GM21737 (cell line): ENCODE data around the gene CCDC24.
A peak's percentile ranks its signal among the peaks of the same experiment; 100 is the strongest.

ENCODE experiments used
- ATAC-seq: cut with Tn5 transposase; IDR thresholded peaks from one replicate; pipeline ENCODE4 v1.9.1; 2021; ENCODE audit warnings: mild to moderate bottlenecking, moderate library complexity; ENCODE audit not compliant: unreplicated experiment

The CCDC24 gene

DNA sequence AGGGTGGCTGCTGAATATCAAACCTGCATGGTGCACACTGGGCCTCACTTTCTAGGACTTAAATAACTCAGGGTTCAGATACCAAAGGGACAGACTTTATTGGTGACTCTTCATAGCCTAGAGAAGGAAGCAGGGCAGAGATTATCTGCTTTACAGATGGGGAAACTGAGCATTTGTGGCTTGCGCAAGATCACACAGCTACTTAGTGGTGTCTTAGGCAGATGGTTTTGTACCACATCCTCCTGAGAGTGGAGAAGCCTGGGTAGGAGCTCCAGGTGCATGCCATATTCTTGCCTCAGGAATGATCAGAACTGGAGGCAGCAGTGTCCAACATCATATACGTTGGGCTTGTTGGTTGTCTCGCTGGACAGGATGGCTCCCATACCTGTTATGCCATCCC is 28.4 kb upstream of the CCDC24 start:
- ATAC-seq: no peak

DNA sequence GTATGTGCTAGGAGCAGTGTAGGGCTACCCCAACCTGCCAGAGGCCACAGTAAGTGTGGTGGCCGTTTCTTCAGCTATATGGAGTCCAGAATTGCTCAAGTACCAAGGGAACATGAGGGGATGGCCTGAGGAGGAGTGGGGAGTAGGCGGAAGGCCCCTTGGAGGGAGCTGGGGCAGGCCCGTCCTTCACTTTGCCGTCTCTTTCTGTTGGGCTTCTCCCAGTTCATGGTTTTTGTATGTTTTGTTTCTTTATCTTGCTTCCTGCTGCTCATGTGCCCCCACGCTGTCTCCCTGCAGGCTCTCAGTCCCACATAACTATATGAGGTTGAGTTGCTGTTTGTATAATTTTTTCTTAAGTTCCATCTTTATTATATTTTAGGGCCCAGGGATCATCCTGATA is 27.5 kb upstream of the CCDC24 start:
- ATAC-seq: no peak

DNA sequence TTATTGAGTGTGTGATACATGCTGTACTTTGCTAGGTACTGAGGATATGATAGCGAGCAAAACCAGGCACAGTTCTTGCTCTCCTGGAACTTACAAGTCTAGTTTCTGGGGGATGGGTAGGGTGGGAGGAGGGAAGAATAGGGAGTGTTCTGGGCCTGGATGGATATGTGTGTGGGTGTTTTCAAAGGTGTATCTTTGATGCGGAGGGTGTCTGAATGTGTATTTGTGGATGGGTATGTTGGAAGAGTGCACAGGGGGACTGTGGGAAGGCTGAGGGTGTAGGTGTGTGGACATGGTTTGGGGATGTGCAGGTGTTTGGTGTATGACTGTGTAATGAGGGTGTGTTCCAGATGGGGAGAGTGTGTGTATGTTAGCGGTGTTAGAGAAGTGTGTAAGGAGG is 26.1 kb upstream of the CCDC24 start:
- ATAC-seq: no peak

DNA sequence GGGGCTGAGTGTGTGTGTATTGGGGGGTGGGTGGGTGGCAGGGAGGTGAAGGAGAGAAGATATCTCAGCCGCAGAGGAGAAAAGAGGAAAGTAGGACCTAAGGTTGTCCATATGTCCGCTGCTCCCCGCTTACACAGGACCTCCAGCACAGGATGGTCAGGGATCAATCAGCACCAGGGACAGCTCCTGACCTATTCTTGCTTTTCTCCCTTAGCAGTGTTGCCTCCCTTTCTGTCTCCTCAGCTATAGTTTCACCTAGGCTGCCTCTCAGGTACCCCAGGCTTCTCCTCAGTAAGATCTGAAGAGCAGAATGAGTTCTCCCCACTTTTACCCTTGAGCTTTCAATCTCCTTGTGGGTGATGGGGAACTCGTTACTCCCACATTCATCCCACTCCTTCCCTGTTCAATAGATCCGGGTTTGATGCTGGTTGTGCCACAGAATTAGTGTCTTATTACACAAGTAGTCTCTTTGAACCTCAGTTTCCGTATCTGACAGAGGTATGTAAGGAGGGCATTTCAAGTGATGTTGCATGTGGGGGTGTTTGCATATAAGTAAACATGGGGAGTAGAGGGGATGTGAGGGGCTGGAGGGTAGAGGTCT is 23.0 kb upstream of the CCDC24 start:
- no peak for ATAC-seq

DNA sequence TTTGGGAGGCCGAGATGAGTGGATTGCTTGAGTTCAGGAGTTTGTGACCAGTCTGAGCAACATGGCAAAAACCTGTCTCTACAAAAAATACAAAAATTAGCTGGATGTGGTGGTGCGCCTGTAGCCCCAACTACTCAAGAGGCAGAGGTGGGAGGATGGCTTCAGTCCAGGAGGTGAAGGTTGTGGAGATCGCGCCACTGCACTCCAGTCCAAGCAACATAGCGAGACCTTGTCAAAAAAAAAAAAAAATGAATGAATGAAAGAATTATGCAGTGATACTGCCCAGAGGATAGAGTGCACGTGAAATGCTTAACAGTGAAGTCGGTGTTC is 22.0 kb upstream of the CCDC24 start:
- ATAC-seq: no peak

DNA sequence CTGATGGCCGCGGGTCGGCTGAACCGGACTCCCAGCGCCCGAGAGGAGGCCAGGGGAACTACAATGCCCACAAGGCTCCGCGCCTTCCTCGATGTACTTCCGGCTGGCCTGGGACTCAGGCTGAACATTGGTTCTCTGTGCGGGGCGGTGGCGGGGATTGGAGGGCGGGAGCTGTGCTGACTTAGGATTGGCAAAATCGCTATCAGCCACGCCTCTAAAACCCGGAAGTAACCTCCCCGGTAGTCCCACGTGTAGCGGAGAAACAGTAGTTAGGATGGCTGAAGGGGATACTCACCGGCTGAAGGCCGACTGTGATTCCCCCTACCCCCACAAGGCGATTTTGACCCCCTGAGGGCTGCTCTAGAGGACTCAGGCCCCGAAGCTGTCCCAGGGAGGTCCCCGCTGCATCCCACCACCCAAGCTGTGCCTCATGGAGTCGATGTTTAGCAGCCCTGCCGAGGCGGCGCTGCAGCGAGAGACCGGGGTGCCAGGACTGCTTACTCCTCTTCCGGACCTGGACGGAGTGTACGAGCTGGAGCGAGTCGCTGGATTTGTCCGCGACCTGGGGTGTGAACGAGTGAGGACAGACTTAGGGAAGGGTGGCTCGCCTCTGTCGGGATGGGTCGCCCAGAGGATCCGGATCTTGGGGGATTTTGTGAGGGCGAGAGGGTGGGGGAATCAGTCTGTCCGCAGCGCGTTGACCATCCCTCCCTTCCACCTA is 21.5 kb upstream of the CCDC24 start, which contains the start of gene DPH2:
TSS of gene DPH2 (plus strand) at position 265 of the 721 bp plus-strand sequence. CDS start at position 431, 166 bp downstream.
- peak; percentile 68 for ATAC-seq

DNA sequence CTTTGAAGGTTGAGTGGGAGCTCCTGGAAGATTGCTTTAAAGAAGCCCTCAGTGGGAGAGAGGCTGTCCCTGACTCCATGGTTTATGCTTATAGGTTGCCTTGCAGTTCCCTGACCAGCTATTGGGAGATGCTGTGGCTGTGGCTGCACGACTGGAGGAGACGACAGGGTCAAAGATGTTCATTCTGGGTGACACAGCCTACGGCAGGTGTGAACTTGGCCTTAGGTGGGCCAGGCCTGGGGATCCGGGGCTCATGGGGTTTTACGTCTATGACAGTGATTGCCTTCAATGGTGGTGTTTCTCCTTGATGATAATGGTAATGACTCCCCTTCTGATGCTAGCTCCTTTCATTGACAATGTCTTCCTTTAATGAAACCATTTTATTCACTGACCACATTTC is 20.9 kb upstream of the CCDC24 start:
- ATAC-seq: no peak

DNA sequence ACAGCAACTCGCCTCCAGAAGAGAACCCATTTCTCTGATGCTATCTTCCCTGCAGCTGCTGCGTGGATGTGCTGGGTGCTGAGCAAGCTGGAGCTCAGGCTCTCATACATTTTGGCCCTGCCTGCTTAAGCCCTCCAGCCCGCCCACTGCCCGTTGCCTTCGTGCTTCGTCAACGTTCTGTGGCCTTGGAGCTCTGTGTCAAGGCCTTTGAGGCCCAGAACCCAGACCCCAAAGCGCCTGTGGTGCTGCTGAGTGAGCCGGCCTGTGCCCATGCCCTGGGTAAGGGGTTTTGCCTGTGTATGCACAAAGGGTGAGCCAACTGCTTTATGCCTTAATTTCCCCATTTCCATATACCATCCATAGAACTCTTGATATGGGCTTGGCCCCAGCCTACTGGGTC is 20.5 kb upstream of the CCDC24 start:
- ATAC-seq: no peak

DNA sequence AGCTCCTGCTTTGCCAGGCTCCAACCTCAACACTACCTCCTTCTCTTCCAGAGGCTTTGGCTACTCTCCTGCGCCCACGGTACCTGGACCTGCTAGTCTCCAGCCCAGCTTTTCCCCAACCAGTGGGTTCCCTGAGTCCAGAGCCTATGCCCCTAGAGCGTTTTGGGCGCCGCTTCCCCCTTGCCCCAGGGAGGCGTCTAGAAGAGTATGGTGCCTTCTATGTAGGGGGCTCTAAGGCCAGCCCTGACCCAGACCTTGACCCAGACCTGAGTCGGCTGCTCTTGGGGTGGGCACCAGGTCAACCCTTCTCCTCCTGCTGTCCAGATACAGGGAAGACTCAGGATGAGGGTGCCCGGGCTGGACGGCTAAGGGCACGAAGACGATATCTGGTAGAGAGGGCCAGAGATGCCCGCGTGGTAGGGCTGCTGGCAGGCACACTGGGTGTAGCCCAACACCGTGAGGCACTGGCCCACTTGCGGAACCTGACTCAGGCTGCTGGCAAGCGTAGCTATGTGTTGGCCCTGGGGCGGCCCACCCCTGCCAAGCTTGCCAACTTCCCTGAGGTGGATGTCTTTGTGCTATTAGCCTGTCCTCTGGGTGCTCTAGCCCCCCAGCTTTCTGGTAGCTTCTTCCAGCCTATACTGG is 19.9 kb upstream of the CCDC24 start:
- no peak for ATAC-seq

DNA sequence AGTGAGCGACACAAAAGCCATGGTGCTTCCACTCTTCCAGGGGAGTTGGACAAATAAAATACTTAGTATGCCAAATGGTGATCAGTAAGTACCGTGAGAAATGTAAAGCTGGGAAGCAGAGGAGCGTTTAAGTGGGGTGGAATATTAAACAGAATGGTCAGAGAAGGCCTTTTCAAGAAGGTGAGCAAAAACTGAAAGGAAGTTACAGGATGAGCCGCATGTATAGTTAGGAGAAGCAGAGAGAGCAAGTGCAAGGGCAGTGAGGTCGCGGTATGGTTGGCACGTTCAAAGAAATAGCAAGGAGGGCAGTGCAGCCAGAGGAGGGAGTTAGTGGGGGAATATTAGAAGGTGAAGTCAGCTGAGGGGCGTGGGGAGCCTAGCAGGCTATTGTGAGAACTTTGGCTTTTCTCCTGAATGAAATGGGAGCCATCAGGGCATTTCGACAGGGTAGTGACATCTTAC is 17.4 kb upstream of the CCDC24 start:
- no peak for ATAC-seq

DNA sequence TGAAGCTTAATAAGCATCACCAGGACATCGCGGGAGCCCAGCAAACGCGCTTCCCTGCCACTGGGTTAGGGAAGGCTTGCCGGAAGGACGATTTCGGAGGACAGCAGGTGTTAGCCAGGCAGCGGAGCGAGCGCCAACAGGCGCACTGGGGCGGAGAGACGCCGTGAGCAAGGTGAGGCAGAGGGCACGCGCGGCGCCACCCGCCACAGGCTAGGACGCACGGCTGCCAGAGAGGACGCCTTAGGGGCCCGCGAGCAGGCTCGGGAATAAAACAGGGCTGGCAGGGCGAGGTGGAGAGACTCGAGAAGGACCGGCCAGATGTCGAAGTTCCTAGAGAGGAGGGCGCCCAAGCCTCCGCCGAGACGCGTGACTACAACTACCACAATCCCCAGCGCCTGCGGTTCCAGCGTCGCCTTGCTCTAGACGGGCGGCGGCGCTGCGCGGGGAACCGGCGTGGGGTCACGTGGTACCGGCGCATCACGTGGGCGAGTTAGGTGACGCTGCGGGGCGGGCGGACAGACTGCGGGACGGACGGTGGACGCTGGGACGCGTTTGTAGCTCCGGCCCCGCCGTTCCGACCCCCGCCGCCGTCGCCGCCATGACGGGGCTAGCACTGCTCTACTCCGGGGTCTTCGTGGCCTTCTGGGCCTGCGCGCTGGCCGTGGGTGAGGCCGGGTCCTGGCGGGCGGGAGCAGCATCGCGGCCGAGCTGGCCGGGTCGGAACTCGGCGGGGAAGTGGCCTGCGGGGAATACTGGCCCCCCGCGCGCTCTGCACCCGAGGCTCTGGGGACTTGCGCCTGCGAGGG is 16.8 kb upstream of the CCDC24 start, which contains the start of gene ATP6V0B:
TSS of gene ATP6V0B (plus strand) at position 518 of the 806 bp plus-strand sequence. CDS start at position 599, 81 bp downstream.
- ATAC-seq: peak; percentile 57

DNA sequence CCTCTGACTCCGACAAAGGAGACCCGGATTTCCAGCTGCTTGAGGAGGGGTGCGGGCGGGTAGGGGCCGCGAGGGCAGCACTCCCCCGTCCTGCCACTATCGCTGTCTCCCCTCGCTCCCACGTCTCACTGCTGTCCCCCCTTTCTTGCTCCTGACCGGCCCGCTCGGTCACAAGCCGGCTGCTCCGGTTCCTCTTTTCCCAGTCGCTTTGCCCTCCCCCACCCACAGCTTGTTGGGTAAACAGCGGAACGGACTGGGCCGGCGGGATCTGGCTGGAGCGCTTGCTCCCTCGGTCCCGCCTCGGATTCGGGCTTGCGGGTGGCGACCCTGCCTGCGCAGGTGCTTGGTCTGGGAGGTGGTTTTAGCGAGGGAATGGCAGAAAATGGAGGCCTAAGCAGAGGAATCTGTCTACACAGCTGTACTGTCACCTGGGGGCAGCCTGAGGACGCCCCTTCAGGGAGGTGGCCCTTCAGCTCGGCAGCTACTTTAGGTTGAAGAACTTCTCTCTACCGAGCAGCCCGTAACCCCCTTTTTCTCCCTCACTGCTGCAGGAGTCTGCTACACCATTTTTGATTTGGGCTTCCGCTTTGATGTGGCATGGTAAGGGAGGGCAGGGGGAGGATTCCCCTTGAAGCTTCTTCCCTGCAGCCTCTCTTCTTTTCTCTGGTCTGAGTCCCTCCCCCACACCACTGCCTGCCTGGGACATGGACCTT is 16.0 kb upstream of the CCDC24 start:
- no peak for ATAC-seq

DNA sequence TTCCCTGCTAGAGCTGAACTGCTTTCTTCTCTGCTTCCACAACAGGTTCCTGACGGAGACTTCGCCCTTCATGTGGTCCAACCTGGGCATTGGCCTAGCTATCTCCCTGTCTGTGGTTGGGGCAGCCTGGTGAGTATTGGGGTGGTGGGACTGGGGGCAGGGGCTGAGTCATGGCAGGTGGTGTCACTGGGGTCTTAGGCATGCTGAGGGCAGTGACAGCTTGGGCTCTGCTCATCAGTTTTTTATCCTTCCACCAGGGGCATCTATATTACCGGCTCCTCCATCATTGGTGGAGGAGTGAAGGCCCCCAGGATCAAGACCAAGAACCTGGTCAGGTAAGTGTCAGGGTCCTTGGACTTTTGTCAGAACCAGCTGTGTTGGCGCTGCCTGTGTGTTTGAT is 15.4 kb upstream of the CCDC24 start:
- ATAC-seq: no peak

DNA sequence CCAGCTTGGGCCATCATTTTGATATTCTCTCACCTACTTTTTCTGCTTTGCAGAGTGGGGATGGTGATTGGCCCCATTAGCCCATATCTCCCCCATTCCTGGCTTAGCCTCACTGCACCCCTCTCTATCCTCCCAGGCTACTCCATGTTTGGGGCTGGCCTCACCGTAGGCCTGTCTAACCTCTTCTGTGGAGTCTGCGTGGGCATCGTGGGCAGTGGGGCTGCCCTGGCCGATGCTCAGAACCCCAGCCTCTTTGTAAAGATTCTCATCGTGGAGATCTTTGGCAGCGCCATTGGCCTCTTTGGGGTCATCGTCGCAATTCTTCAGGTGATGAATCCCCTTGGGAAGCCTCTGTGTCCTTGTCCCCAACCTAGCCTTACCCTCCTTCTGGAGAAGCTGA is 14.5 kb upstream of the CCDC24 start:
- ATAC-seq: no peak

DNA sequence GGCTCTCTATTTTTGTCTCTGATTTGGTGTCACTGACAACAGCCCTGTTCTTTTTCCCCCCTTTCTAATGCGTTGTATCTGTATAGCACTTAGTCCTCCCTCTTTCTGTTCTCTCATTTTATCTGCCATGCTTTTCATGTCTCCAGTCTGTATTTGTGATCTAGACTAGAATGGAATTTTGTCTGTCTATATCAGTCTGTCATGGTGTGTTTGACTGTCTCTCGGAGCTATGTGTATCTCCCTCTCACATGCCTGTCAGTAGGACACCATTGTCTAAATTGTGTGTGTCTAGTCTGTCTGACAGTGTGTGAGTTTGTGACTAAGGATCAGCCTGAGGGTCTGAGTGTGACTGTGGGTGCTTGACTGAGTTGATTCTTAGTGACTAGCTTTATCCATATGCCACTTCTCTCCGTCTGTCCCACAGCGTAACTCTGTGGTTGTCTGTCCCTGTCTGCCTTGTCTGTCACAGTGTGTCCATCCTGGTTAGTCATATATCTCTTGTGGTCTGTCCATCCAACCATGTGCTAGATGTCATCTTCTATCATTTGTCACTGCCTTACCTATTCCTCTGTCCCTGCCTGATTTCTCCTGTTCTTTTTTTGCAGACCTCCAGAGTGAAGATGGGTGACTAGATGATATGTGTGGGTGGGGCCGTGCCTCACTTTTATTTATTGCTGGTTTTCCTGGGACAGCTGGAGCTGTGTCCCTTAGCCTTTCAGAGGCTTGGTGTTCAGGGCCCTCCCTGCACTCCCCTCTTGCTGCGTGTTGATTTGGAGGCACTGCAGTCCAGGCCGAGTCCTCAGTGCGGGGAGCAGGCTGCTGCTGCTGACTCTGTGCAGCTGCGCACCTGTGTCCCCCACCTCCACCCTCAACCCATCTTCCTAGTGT is 13.8 kb upstream of the CCDC24 start:
- no peak for ATAC-seq

DNA sequence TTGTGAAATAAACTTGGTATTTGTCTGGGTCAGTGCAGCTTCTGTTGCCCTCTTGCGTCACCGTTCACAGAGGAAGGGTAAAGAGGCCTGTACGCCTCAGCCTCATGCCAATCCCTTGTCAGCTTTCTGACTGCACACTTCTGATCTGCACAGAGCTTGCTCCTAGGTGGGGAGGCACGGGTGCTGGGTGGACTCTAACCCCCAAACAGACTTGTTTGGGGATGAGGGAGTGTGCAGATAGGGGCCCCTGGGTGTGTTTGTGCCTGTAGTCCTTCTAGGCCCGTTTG is 13.2 kb upstream of the CCDC24 start:
- no peak for ATAC-seq

DNA sequence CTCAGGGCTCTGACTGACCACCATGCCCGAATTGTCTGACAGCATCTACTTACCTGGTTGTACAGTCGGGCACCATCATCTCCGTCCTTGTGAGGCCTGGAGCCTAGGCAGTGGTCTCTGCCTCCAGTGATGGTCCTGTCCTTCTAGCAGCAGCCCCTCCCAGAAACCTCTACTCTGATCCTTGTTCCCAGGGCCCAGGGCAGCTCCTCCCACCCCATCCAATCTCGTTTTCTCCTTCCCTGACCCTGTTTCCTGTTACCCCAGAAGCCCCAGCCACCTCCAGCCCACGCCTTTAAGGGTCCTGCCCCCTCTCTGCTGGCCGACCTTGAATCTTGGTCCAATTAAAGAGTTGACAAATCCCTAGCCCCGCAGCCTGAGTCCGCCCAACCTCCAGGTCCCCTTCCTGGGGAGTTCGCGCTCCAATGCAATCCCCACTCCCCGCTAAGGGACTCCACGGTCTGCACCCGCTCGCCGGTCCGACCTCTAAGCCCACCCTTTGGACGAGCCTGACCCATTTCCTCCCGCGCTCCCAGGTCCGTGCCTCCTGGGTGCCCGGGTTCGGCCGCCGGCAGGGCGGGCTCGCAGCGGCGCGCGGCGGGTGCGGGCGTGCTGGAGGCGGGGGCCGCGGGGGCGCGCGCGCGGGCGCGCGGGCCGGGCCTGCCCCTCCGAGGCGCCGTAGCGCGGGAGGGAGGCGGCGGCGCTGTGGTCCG is 12.7 kb upstream of the CCDC24 start, which contains the start of gene B4GALT2:
TSS of gene B4GALT2 (plus strand) at position 660 of the 710 bp plus-strand sequence. CDS start 1,951 bp downstream, outside the sequence.
- no peak for ATAC-seq

DNA sequence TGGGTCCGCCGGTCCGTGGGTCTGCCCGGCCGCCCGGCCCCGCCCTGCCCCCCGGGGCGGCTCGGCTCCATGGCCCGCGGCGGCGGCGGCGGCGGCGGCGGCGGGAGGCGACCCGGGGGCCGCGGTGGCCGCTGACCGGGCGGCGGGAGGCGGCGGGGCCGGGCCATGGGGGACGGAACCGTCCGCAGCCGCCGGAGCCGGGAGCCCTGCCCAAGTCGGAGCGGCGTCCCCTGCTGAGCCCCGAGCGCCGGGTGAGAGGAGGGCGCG is 12.2 kb upstream of the CCDC24 start:
- no peak for ATAC-seq

DNA sequence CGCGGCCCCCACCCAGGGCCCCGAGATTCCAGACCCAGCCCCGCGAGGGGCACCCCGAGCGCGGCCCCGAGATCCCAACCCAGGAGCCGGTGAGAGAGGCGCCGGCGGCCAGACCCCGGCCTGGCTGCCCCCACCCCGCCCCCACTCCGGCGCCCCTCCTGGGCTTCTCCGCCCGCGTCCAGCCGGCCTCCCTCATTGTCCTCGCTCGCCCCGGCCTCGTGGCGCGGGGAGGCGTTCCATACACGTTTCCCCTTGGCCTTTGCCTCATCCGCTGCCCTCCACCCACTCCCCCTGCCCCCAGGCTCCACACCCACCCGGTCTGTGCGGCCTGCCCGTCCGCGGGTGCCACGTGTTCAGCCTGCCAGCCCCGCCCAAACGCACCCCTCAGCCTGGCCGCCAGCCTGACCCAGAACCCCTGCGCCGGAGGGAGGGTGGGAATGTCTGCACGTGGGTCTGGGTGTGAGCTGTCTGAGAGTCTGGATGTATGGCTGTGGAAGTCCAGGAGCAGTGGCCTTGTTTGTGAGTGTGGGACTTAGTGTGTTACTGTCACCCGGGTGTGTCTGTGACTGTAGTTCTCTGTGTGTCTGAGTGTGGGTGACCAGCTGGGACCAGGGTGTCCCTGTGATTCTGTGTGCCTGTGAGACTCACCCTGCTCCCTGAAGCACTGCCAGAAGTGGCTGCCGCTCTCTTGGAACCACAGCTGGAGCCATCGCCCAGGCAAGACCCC is 11.7 kb upstream of the CCDC24 start:
- no peak for ATAC-seq
